Stimulated activated CD4-positive, alpha-beta T cell treated with anti-CD3 and anti-CD28 coated beads, Interleukin-12 subunit alpha, Interleukin-12 subunit beta, amount 100 ng/mL, for 48 hours (primary cell): Measurements from ENCODE around the gene MED7.

ENCODE experiments used
- DNase-seq, 3 donors: peaks; one replicate each; pipeline ENCODE4 v3.0.0-alpha.2; 2020; ENCODE audit warnings: low read depth in 2 of 3, low spot score in 1 of 3

The MED7 gene

DNA sequence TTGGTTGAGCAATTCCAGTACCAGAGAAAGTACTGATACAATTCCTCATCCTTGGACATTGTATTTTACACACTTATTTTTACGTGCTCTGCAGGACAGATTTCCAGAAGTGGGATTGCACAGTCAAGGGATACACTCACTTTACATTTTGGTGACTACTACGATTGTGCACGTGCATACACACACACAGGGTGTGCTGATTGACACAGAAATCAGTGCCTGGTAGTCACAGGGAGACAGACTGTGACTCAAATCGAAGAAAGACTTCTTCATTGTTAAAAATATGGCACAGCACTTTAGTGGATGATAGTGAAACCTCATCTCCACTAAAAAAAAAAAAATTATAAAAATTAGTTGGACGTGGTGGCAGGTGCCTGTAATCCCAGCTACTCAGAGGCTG, 21.9 kb upstream of the MED7 start:
- no peak for DNase-seq

DNA sequence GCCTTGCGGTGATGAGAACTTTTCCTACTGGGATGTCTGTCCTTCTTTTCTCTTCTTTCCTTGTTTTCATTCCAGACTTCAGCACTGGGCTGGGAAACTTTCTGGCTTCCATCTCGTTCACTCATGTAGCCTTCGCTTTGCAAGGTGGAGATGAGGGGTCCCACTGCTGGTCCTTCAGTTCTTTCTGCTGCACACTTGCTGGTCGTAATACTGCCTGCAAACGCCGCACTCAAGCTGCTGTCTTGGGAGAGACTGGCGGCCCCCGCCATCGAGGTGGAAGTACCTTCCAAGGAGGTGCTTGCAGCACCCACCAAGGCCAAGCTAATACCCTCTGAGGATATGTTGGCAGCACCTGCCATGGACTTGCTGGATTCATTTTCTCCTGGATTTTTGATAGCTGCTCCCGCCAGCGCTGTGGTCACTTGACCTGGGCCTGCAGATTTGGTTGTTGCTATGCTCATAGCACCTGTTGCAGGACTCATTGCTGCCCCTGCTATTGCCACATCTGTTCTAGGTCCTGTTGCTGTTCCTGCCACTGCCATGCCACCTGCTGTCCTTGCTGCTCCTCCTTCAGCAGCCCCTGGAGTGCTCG, 20.4 kb upstream of the MED7 start:
- no peak for DNase-seq

DNA sequence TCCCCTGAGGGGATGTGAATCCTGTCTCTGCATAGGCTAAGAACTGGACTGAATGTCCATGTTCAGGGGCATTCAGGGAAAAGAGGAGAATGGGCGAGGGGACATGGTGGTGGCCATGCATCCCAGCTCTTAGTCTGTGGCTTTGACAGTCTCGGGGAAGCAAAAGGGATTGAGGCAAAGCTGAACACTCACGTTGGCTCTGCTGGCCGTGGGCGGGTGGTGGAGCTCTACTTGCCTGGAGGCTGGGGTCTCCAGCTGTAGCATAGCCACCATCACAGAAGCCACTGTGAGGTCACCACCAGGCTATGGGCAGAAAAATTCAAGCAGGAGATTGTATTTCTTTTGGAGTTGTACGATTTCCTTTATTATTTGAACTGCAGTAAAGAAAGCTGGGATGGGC, 19.3 kb upstream of the MED7 start:
- DNase-seq, result no peak

DNA sequence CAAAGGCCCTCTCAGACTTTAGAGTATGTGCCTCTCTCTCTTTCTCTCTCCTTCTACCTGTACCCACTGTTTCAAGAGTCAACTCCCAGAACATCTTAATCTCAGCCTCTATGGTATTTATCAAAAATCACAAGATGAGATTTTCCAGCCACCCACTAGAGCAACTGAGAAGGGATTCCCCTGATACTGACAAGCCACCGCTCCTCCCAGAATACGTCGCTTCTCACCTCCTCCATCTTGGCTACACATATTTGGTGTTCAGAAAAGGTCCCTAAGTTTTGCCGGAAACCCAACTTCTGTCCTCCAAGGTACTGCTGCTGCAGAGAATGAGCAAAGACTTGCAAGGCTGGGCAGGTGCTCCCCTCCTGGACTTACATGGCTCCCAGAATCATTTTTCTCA, 17.3 kb upstream of the MED7 start:
- DNase-seq, result peak in 1 of 3 donors; percentile 39

DNA sequence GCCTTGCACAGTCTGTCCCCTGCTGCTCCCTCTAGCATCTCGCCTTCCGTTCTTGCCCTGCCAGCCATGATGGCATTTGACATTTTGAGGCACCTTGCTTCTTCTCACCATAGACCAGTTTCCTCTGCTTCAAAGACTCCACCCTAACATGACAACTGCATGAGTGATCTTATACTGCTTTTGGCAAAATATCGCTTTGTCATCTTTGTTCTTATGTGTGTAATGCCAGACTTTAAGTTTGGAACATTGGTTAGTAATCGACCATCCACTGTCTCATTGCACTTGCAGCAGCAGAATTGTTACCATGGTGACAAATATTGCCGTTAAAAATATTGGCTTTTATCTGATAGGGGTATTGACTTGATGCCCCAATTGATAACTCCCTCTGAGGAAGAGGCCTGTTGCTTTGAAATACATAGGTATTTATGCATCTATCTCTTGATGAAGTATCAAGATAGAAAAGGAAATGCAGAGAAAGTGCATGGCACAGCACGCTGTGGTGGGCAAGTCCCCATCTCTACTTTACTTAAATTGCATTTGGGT, 16.6 kb upstream of the MED7 start:
- DNase-seq, result no peak

DNA sequence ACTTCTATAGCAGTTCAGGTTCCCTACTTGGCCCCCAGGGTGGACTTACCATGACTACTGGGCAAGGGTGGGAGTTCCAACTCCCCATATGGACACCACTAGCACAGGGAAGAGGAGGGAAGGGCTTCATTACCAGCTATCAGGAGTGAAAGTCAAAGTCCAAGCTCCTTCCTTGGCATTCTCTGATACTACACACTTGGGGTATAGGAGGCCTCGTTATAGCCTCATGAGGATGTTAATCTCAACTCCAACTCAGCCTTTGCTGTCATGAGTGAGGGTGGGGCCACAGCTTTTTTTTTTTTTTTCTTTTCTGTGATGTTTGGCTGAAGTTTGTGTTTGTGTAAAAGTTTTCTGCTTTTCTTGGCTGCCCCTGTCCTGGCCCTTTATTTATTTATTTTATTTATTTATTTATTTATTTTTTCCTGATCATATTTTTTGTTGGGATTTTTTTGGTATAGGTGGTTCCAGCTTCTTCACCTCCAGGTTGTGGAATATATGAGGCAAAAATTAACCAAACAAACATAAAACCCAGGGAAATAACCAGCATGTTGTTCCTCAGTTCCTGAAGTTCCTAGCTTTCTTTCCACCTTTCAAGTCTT, 14.7 kb upstream of the MED7 start:
- no peak for DNase-seq

DNA sequence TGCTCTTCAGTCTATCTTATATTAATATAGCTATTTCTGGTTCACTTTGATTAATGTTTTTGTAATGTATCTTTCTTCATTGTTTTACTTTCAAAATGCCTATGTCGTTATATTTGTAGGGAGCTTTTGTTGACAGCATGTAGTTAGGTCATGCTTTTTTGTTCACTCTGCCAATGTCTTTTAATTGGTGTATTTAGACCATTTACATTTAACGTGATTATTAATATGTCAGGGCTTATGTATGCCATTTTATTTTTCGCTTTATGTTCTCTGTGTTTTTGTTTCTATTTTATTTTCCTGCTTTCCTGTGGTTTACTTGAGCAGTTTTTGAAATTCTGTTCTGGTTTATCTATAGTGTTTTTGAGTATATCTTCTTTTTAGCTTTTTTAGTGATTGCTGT, 12.6 kb upstream of the MED7 start:
- no peak for DNase-seq

DNA sequence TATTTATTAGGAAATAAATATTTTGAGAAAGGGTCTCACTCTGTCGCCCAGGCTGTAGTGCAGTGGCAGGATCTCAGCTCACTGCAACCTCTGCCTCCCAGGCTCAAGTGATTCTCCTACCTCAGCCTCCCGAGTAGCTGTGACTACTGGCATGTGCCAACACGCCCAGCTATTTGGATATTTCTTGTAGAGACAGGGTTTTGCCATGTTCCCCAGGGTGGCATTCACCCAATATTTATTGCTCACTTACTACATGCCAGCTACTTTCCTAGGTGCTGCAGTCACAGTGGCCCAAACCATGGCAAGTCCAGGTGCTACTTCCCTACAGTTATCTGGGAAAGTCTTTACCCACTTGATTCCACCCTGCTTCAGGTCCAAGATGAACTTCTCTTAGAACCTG, 8.3 kb upstream of the MED7 start:
- DNase-seq, result no peak

DNA sequence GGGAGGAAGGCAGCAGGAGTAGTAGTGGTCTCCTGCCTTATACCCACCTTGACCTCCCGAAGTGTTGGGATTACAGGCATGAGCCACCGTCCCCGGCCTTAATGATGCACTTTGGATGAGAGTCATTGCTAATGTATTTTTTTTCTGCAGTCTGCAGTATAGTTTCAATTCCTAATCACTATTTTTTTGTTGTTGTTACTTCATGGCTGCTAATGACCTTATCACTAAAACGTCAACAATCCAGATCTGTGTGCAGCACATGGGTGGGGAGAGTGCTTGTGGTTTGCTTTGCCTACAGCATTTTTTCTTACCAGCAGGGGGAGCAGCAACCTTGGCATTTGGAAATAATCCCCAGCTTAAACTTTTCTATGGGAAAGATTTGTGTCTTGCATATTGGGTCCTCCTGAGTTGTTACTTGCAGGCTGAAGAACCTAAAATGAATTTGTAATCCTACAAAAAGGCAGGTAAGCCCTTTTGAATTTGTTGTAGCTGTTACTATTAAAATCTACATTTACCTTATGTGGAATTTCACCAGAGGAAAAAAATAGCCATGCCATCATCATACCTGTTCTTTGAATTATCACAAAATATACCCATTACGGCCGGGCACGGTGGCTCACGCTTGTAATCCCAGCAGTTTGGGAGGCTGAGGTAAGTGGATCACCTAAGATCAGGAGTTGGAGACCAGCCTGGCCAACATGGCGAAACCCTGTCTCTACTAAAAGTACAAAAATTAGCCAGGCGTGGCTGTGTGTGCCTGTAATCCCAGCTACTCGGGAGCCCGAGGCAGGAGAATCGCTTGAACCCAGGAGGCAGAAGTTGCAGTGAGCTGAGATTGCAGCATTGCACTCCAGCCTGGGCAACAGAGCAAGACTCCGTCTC, 6.3 kb upstream of the MED7 start:
- DNase-seq, result peak; percentile 67 to 94 (median 74)

DNA sequence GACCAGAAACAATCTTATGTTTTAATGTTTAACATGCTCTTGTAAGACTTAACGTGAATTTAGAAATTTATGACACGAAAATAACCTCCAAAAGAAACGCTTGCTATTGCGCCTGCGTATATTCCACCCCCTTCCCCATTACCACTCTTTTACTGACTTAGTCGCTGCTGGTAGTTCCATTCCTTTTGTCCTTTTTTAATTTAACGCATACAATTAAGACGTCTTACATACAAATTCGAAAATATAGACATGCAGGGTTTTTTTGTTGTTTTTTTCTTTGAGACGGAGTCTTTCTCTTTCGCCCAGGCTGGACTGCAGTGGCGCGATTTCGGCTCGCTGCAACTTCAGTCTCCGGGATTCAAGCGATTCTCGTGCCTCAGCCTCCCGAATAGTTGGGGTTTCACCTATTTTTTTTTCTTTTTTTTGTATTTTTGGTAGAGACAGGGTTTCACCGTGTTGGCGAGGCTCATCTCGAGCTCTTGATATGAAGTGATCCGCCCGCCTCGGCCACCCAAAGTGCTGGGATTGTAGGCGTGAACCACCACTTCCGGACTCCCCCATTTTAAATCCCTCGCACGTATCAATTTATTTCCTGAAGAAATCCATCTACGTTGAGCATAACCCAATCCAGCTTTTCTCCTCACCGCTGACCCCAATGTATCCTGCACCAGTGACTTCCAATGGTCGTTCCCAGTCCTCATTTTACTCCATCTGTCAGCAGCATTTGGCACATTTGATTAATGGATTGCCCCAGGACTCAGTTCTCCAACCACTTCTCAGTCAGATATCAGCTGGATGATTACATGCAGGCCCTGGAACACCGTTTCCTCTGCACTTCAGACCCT, 684 bp upstream of the MED7 start:
- peak in 2 of 3 donors; percentile 30 to 41 for DNase-seq

DNA sequence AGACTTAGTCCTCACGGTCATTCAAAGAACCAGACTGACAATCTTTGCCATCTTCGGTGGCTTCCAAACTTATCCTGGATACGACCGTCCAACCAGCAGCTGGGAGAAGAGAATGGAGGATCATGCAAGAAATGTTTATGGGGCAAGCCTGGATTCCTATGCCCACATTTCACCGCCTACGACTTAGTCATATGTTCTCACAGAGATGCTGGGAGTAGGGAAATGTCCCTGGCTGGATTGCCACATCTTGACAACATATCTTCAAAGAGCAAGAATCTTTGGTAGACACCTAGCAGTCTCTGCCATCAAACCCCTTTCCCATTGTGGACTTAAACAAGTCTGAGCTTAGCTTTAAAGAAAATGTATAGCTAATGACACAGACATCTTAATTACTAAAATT, 5.0 kb downstream of the MED7 start:
- DNase-seq, result no peak

DNA sequence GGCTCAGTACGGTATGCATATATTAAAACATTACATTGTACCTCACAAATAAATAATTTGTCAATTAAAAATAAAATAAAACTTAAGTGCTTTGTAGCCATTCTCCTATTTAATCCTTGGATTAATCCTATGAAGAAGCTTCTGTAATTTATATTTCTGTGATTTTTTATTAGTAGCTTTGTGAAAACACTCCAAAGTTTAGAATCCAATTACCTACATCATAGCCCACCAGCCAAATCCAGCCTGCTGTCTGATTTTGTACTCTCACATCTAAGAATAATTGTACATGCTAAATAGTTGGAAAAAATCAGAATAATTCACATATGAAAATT, 10.4 kb downstream of the MED7 start:
- no peak for DNase-seq

DNA sequence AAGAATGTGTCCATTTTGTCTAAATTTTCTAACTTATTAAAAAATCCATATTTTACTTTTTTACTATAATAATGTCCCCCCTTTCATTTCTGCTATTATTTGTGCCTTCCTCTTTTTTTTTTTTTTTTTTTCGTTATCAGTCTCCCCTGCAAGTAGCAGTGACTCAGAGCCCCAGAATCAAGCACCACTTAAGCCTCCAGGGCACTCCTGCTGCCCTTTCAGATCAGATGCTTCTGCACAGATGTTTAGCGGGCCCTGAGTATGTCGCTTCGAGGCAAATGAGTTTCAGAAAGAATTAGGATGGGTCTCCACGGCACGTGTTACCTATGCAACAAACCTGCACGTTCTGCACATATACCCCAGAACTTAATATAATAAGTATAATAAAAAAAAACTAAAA, 11.7 kb downstream of the MED7 start:
- no peak for DNase-seq

DNA sequence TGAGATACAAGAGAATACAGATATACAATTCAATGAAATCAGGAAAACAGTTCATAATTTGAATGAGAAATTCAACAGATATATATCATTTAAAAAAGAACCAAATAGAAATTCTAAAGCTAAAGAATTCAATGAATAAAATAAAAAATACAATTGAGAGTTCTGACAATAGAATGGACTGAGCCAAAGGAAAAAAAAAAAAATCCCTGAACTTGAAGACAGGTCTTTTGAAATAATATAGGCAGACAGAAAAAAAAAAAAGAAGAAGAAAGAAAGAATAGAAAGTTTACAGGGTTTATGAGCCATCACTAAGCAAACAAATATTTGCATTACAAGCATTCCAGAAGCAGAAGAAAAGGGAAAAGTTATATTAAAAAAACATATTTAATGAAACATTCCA, 21.0 kb downstream of the MED7 start:
- no peak for DNase-seq

DNA sequence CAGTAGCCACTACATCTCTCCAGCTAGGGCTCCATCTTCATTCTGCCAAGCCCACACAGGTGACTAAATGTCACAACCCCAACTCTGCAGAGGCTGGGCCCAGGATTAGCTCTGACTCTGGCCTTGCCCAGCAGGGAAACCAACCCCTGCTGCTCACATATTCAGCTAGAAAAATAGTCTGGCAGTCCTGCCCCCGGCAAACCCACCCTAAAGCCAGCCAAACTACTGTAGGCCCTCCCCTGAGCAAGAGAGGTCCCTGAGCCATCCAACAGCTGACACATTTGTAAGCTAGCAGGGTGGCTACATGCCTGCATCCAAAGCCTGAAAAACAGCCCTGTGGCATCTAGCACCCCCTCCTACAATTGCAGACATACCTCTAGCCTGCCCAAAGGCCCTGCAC, 22.6 kb downstream of the MED7 start:
- DNase-seq, result no peak

DNA sequence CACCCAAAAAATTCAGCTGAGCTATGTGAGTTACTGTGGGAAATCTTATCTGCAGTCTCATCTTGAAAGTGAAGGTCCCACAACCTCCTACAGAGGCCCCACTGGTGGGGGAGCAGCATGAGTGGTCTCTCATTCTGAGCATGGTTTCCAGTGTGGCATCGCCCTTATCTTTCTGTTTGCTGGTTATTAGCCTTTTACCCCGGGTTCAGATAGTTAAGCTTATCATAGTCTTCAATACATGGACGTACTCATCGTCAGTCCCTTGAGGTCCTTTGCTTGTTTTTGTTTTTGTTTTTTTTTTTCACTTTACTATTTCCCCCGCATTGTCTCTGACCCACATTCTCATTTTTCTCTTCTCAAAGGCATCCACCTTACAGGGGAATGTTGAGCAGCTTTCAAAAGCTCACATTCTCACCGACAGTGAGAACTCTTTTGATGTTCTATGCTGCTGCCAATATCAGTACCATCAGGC, 26.1 kb downstream of the MED7 start:
- no peak for DNase-seq

DNA sequence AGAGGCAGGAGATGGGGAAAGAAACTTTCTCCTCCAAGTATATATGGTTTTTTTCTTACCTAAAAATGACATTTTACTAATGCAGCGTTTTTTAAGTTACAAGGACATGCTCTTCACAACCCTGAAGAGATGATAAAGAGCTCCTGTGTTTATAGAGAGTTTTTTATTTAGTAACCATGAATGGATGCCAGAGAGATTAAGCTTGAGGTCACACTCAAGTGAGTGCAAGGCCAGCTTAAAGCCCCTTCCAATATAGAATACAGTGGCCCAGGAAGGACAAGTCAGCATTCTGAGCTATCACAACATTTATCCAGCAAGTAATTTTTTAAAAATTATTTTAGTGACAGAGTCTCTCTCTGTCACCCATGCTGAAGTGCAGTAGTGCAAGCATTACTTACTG, 27.2 kb downstream of the MED7 start:
- no peak for DNase-seq

DNA sequence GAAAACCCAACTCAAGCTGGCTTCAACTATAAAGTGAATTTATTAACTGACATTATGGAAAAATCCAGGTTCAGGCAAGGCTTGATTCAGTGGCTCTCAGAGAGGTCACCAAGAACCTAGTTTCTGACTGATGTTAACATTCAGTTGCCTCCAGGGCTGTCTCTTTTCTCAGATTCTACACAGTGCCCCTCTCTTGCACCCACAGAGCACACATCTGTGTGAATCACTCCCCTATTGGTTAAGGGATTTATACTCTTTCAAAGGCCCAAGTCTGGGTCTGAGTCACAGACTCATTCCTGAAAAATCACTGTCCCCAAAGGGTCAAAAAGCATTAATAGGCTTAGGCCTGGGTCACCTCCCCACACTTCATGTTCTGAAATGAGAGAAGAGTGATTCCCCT, 27.7 kb downstream of the MED7 start:
- DNase-seq, result no peak

DNA sequence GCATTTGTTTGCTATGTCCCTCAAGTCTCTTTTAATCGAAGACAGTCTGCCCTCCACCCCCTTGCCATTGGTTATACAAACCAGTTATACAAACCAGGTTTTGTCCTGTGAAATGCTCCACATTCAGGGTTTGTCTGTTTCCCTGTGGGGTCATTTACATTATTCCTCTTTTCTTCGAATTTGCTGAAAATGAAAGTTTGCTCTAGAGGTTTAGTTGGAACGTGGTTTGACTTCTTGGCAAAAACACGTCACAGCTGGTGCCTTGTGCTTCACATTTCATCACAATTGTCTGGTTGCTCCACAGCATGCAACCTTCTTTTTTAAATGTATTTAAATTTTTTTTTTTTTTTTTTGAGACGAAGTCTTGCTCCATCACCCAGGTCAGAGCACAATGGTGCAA, 29.7 kb downstream of the MED7 start:
- DNase-seq, result no peak

DNA sequence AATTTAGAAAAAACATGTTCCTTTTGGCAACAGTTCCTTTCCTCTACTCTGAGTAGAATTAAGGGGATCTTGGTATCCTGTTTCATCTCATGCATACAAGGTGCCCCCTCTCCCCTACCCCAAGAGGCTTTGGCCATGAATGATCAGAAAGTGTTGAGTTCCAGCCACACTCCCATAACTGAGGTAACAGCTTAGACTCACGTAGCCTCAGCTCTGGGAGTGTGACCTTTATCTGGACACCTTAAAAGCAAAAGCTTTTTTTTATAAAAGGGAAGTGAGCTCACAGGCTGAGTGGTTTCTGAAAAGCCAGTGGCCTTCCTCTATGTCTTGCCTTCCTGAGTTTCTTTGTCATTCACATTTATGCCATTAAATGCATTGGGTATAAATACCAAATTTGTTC, 32.9 kb downstream of the MED7 start:
- DNase-seq, result no peak

DNA sequence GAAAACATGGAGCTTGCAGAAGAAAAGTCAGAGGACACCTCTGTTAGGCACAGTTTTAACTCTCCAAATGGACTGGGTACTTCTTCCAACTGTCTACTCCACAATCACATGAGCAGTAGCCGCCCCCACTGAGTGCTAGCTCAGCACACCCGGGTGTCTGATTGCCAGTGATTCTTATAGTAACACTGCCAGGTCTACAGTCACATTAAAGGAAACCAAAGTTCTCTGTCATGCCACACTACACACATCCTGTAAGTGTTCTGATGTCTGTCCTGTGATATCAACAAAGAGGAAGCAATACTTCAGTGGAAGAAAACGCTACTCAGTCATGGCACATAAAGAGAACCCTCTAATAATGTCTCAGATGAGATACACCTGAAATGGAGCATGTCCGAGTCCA, 33.7 kb downstream of the MED7 start, which contains the start of gene HAVCR2:
Gene HAVCR2, minus strand, starts transcription at position 69 of the 400 bp plus-strand sequence. Its CDS starts 61 bp downstream, at position 8.
- peak; percentile 23 to 55 (median 48) for DNase-seq
